Uterus (tissue), 4 donors: ENCODE measurements around the gene ARHGAP8. TPM values are rescaled to one million over a fixed set of nuclear protein-coding genes. Genes with fewer than 3 reads are reported as not detected.

Experiments used
- DNase-seq, 2 donors: peaks; one replicate each; pipeline ENCODE4 v3.0.0-alpha.2; 2019 to 2020
- H3K27ac ChIP-seq, 2 donors: fragments of 200-600 bp; sonication (generic); 1 replicate in 1 of 2; 2 replicates in 1 of 2; pipeline ENCODE4 v1.5.1; 2016 to 2018
- H3K27me3 ChIP-seq, 2 donors: fragments of 200-600 bp; sonication (generic); one replicate each; pipeline ENCODE4 v1.5.1; 2018 to 2019; ENCODE audit warnings: control low read depth in 1 of 2
- H3K36me3 ChIP-seq, 2 donors: fragments of 200-600 bp; sonication (generic); one replicate each; pipeline ENCODE4 v1.5.1; 2019; ENCODE audit warnings: control low read depth in 1 of 2
- H3K4me1 ChIP-seq, 2 donors: fragments of 200-600 bp; sonication (generic); one replicate each; pipeline ENCODE4 v1.5.1; 2018 to 2019; ENCODE audit warnings: control low read depth in 1 of 2
- H3K4me3 ChIP-seq, 2 donors: fragments of 200-600 bp; sonication (generic); 1 replicate in 1 of 2; 2 replicates in 1 of 2; pipeline ENCODE4 v1.5.1; 2018 to 2019; ENCODE audit warnings: mild to moderate bottlenecking in 1 of 2
- H3K9me3 ChIP-seq, 2 donors: fragments of 200-600 bp; sonication (generic); one replicate each; pipeline ENCODE4 v1.5.1; 2019; ENCODE audit warnings: control low read depth in 1 of 2
- POLR2A ChIP-seq, 2 donors: fragments of 450-650 bp; IDR thresholded peaks; one replicate each; pipeline ENCODE4 v1.6.1; 2016; ENCODE audit warnings: antibody characterized with exemption in 2 of 2, mild to moderate bottlenecking in 1 of 2, moderate library complexity in 1 of 2
- intact Hi-C: fragments of 100-400 bp; cut with DNase I; formaldehyde crosslinking; loops from one replicate; pipeline ENCODE4 v1.15.1; 2023; ENCODE audit warnings: low total_unique reads
- total RNA-seq, 4 donors: library from RNA; depleted of rRNA in 3 of 4; stranded (reverse); fragments of >200 nt in 3 of 4; gene quantifications; one replicate each; pipeline versions ENCODE4 v1.1.0 to v1.2.4, GENCODE V29; 2014 to 2023
- TF ChIP-seq, protein P1 (sequence below), 4 experiments: fragments of 200-600 bp in 2 of 4; fragments of 450-650 bp in 2 of 4; sonication (generic) in 2 of 4; IDR thresholded peaks; one replicate each; pipeline ENCODE4 v1.5.1; 2016 to 2019; ENCODE audit warnings: antibody characterized with exemption in 4 of 4, mild to moderate bottlenecking in 2 of 4, moderate library complexity in 1 of 4
- donor health status: DM: yes; HTN: yes; CAD: no.

ARHGAP8 gene
- total RNA-seq, 4 donors from 2014 or later: 1.8 to 4.4 TPM; not detected in 2

DNA sequence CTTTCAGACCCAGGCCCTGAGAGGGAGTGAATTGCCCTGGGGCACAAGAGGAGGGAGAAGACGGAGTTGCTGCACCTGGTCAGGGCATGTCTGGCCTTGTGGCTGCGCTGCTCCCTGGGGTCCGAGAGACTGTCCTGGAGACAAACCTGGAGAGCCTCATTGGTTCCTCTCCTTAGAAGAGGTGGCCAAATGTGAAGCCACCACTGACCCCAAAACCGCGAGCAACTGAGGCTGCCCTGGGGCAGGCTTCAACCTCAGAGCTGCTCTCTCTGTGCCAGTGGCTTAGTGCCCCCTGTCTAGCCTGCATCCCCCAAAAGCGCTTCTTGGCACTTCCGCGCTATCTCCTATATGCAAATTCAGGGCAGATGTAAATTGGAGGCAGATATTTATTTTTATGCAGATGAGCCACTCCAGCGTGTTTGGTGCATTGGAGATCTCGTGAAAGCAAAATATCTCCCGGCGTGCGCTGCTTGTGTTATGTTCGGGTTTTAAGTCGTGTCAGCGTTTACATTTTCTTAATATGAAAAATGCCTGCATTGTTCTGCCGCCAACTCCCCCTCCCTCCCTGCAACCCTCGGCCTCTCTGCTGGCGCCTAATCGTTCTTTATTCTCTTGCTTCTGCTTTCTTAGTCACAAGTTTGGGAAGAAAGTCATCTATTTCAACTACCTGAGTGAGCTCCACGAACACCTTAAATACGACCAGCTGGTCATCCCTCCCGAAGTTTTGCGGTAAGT lies 69.5 kb downstream of the ARHGAP8 start:
- Histone ChIP-seq H3K4me1 (no peaks in the 10 kb centered on the region), H3K27ac (no peak overlapping the region), H3K36me3 (no peaks in the 10 kb centered on the region), H3K4me3 (no peak overlapping the region), H3K9me3 (no peaks in the 10 kb centered on the region), H3K27me3 (no peaks in the 10 kb centered on the region)
- intact Hi-C loops: no loop called here
- DNase-seq: no peak
- no peak for TF ChIP-seq POLR2A (IDR thresholded peaks at IDR 0.05)
- TF ChIP-seq, protein P1, sequence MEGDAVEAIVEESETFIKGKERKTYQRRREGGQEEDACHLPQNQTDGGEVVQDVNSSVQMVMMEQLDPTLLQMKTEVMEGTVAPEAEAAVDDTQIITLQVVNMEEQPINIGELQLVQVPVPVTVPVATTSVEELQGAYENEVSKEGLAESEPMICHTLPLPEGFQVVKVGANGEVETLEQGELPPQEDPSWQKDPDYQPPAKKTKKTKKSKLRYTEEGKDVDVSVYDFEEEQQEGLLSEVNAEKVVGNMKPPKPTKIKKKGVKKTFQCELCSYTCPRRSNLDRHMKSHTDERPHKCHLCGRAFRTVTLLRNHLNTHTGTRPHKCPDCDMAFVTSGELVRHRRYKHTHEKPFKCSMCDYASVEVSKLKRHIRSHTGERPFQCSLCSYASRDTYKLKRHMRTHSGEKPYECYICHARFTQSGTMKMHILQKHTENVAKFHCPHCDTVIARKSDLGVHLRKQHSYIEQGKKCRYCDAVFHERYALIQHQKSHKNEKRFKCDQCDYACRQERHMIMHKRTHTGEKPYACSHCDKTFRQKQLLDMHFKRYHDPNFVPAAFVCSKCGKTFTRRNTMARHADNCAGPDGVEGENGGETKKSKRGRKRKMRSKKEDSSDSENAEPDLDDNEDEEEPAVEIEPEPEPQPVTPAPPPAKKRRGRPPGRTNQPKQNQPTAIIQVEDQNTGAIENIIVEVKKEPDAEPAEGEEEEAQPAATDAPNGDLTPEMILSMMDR (IDR thresholded peaks at IDR 0.05): no peak

DNA sequence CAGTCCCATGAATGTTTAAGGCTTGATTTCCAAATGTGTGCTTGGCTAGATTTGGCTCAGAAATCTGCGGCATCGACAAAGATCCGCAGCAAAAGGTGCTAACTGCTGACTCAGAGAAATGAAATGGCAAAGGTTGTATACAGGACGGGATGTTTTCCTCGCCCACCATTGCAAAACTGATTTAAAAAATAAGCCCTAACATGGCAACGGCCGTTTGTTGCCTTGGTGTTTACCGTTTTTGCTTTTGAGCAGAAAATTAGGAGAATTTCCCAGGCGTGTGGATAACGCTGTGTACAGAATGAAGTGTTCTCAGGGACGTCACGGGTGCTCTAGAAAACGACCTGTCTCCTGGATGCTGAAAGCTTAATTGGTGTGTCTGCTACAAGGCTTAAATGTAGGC lies 70.2 kb downstream of the ARHGAP8 start:
- Histone ChIP-seq H3K9me3 (no peaks in the 10 kb centered on the region), H3K27me3 (no peaks in the 10 kb centered on the region), H3K36me3 (no peaks in the 10 kb centered on the region), H3K27ac (no peak overlapping the region), H3K4me3 (no peak overlapping the region), H3K4me1 (no peaks in the 10 kb centered on the region)
- intact Hi-C loops: no loop called here
- TF ChIP-seq, protein P1 (IDR thresholded peaks at IDR 0.05): no peak
- no peak for TF ChIP-seq POLR2A (IDR thresholded peaks at IDR 0.05)
- DNase-seq: no peak

DNA sequence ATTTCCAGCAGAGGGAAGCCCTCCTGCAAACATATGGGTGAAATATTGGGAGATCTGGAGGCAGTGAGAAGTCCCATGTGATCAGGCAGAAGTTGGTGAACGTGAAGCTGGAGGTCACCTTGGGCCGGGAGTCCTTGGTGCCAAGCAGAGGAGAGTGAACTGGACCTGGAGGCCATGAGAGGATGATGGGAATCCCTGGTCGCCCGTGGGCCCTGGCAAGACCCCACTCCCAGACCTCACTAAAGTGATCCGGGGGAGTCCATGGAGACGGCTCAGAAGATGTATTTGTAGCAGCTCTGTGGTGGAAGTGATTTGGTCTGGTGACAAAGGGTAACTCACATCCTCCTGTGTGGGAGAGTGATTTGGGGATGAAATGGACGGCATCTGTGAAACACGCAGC lies 71.0 kb downstream of the ARHGAP8 start:
- no peaks in the 10 kb centered on the region for H3K4me1 ChIP-seq
- no peaks in the 10 kb centered on the region for H3K27me3 ChIP-seq
- H3K9me3 ChIP-seq: no peaks in the 10 kb centered on the region
- DNase-seq: no peak
- no peak overlapping the region for H3K27ac ChIP-seq
- intact Hi-C loops: no loop called here
- H3K36me3 ChIP-seq: no peaks in the 10 kb centered on the region
- TF ChIP-seq POLR2A (IDR thresholded peaks at IDR 0.05): no peak
- no peak overlapping the region for H3K4me3 ChIP-seq

DNA sequence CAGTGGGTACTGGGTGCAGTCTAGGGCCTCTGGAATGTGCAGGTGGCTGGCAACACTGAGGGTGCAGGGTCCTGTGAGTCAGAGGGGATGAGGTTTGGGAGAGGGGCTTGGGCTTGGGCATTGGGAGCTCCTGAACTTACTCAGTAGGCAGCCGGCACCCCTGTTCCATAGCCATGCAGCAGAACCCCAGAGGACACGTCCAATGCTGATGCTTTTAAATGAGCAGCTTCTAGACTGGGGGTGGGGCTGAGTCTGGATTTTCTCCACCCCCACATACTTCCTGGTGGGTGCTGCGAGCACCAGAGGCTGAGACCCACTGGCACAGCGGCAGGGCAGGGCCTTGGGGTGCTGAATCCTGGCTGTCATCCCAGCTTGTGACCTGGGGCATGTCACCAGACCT lies 71.4 kb downstream of the ARHGAP8 start:
- TF ChIP-seq POLR2A (IDR thresholded peaks at IDR 0.05): no peak
- TF ChIP-seq, protein P1 (IDR thresholded peaks at IDR 0.05): no peak
- H3K36me3 ChIP-seq: no peaks in the 10 kb centered on the region
- no peaks in the 10 kb centered on the region for H3K4me1 ChIP-seq
- H3K27me3 ChIP-seq: no peaks in the 10 kb centered on the region
- intact Hi-C loops: no loop called here
- H3K4me3 ChIP-seq: no peak overlapping the region
- no peak for DNase-seq
- H3K27ac ChIP-seq: no peak overlapping the region
- no peaks in the 10 kb centered on the region for H3K9me3 ChIP-seq

DNA sequence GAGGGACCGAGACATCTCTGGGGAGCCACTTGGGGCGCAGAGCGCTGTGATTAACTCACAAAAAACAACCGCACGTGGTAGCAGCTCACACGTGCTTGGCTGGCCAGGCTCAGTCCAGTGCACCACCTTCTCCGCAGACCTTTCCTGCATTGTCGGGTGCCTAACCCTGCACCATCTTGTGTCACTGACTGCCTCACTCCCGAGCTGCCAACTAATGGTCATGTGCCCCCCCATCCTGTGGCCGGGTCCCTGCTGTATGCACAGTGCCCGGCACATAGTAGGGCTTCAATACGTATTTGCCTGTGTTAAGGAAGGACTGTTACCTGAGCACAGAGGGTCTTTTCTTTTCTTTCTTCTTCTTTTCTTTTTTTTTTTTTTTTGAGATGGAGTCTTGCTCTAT lies 71.9 kb downstream of the ARHGAP8 start:
- no peak overlapping the region for H3K27ac ChIP-seq
- intact Hi-C loops: no loop called here
- H3K27me3 ChIP-seq: no peaks in the 10 kb centered on the region
- no peaks in the 10 kb centered on the region for H3K9me3 ChIP-seq
- H3K4me3 ChIP-seq: no peak overlapping the region
- DNase-seq: no peak
- H3K36me3 ChIP-seq: no peaks in the 10 kb centered on the region
- TF ChIP-seq, protein P1 (IDR thresholded peaks at IDR 0.05): no peak
- TF ChIP-seq POLR2A (IDR thresholded peaks at IDR 0.05): no peak
- no peaks in the 10 kb centered on the region for H3K4me1 ChIP-seq
